Peyer's patch (tissue), 4 donors: ENCODE measurements around the gene SMIM31. TPM values are rescaled to one million over a fixed set of nuclear protein-coding genes. Genes with fewer than 3 reads are reported as not detected.

Experiments used
- DNase-seq, 3 donors: peaks; one replicate each; pipeline ENCODE4 v3.0.0-alpha.2; 2017 to 2019
- H3K27ac ChIP-seq, 4 donors: fragments of 200-600 bp; sonication (generic); one replicate each; pipeline ENCODE4 v1.5.1; 2016 to 2019
- H3K27me3 ChIP-seq, 2 donors: fragments of 200-600 bp; sonication (generic); one replicate each; pipeline ENCODE4 v1.5.1; 2019
- H3K36me3 ChIP-seq, 3 donors: fragments of 200-600 bp; sonication (generic); one replicate each; pipeline ENCODE4 v1.5.1; 2016 to 2019
- H3K4me1 ChIP-seq, 4 donors: fragments of 200-600 bp; sonication (generic); one replicate each; pipeline ENCODE4 v1.5.1; 2016 to 2019
- H3K4me3 ChIP-seq, 4 donors: fragments of 200-600 bp; sonication (generic); 1 replicate in 3 of 4; 2 replicates in 1 of 4; pipeline ENCODE4 v1.5.1; 2016 to 2019; ENCODE audit warnings: mild to moderate bottlenecking in 1 of 4
- H3K9me3 ChIP-seq, 4 donors: fragments of 200-600 bp; sonication (generic); one replicate each; pipeline ENCODE4 v1.5.1; 2016 to 2019; ENCODE audit warnings: mild to moderate bottlenecking in 1 of 4
- POLR2A ChIP-seq, 2 donors: fragments of 450-650 bp; IDR thresholded peaks; one replicate each; pipeline ENCODE4 v1.5.1; 2017; ENCODE audit warnings: antibody characterized with exemption in 2 of 2, mild to moderate bottlenecking in 2 of 2, moderate library complexity in 2 of 2
- total RNA-seq, 4 donors: library from RNA; depleted of rRNA; stranded (reverse); fragments of >200 nt; gene quantifications; one replicate each; pipeline ENCODE4 v1.1.0, GENCODE V29; 2016
- TF ChIP-seq, protein P1 (sequence below), 6 experiments: fragments of 450-650 bp in 4 of 6; fragments of 200-600 bp in 2 of 6; sonication (generic) in 1 of 6; IDR thresholded peaks; one replicate each; pipeline ENCODE4 v1.5.1; 2017 to 2019; ENCODE audit warnings: antibody characterized with exemption in 6 of 6, mild to moderate bottlenecking in 3 of 6, moderate library complexity in 1 of 6

Gene SMIM31
- total RNA-seq, 4 donors from 2014 or later = 6.6 to 17.3 (median 16.5) TPM

DNA sequence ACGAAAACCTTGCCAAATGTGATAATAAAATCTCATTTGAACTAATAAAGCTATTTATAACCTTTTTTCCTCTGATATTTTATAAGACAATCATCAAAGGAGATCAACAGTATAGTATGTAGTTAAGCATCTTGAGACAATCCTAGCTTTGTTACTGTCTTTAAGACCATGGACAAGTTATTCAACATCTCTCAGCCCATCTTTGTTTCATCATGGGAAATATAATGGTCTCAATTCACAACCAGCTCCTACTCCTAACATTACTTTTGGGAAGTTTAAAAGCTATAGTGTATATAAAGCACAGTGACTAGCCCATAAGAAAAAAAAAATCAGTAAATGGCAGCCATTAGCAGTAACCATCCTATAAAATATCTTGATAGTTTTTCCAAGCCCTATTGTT, 65.4 kb downstream of the SMIM31 start:
- no peak for DNase-seq

DNA sequence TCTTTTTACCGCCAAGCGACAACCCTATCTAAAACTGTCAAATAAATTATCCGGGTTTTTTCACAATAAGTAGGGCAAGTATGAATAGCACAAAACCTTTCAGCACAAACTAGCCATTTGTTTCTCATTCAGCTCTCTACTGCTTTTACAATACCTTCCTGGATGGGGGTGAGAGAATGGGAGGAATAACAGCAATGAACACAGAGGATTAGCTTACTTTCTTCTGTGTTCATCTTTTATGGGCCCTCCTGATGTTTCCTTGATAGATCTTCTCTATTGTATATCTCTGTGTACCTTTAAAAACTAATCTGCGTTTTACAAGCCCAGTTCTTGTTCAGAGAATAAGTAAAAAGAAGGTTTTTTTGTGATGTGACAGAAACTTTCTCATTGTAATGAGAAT, 67.8 kb downstream of the SMIM31 start:
- H3K9me3 ChIP-seq = no peaks in the 10 kb centered on the region
- H3K4me3 ChIP-seq = no peak overlapping the region
- no peak overlapping the region for H3K27ac ChIP-seq
- no peaks in the 10 kb centered on the region for H3K27me3 ChIP-seq
- no peaks in the 10 kb centered on the region for H3K4me1 ChIP-seq
- DNase-seq = no peak
- TF ChIP-seq POLR2A (IDR thresholded peaks at IDR 0.05) = no peak
- TF ChIP-seq, protein P1, sequence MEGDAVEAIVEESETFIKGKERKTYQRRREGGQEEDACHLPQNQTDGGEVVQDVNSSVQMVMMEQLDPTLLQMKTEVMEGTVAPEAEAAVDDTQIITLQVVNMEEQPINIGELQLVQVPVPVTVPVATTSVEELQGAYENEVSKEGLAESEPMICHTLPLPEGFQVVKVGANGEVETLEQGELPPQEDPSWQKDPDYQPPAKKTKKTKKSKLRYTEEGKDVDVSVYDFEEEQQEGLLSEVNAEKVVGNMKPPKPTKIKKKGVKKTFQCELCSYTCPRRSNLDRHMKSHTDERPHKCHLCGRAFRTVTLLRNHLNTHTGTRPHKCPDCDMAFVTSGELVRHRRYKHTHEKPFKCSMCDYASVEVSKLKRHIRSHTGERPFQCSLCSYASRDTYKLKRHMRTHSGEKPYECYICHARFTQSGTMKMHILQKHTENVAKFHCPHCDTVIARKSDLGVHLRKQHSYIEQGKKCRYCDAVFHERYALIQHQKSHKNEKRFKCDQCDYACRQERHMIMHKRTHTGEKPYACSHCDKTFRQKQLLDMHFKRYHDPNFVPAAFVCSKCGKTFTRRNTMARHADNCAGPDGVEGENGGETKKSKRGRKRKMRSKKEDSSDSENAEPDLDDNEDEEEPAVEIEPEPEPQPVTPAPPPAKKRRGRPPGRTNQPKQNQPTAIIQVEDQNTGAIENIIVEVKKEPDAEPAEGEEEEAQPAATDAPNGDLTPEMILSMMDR (IDR thresholded peaks at IDR 0.05) = no peak
- H3K36me3 ChIP-seq = no peaks in the 10 kb centered on the region

More for the DNA sequence above, 65.4 kb downstream of the SMIM31 start:
- Histone ChIP-seq H3K36me3 (no peaks in the 10 kb centered on the region), H3K4me3 (no peak overlapping the region), H3K27ac (no peak overlapping the region), H3K27me3 (no peaks in the 10 kb centered on the region), H3K4me1 (no peaks in the 10 kb centered on the region), H3K9me3 (no peaks in the 10 kb centered on the region)
- TF ChIP-seq, protein P1 (IDR thresholded peaks at IDR 0.05) = no peak
- no peak for TF ChIP-seq POLR2A (IDR thresholded peaks at IDR 0.05)

DNA sequence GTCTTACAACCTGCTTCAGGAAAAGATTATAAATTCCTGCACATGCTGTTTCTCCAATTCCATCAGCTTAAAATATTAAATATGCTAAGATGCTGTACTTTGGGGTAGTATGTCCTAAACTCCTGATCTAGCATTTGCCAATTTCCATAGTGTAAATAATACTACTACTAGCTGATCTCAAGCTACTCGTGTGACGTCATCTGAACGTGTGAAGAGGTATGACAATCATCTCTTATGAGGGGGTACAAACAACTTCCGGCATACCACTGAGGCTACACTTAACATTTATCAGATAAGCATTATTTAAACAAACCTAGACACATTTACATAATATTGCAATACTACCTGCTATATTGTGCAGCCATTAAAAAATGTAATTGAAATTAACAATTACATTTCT, 70.7 kb downstream of the SMIM31 start:
- Histone ChIP-seq H3K9me3 (no peaks in the 10 kb centered on the region), H3K36me3 (no peaks in the 10 kb centered on the region), H3K27ac (no peak overlapping the region), H3K27me3 (no peaks in the 10 kb centered on the region), H3K4me1 (no peaks in the 10 kb centered on the region), H3K4me3 (no peak overlapping the region)
- TF ChIP-seq, protein P1 (IDR thresholded peaks at IDR 0.05) = no peak
- no peak for TF ChIP-seq POLR2A (IDR thresholded peaks at IDR 0.05)
- DNase-seq = no peak

DNA sequence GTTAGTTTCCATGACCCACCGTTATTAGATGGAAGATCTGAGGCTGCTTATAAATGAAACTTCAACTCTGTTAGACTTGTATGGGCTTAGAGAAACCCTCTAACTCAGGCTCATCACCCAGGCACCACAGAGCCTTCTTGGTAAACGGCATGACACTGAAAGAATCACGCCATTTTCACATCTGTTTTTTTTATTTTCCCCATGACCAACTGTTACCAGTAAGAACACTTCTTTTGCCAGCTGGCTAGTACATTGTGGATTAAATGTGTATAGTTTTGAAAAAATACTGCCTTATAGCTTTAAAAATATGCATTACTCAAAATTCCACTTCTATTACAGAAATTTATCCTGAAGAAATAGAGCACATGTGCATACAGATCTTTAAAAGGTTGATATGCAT, 75.0 kb downstream of the SMIM31 start:
- Histone ChIP-seq H3K4me3 (no peak overlapping the region), H3K9me3 (no peaks in the 10 kb centered on the region), H3K4me1 (no peaks in the 10 kb centered on the region), H3K27me3 (no peaks in the 10 kb centered on the region), H3K27ac (no peak overlapping the region), H3K36me3 (no peaks in the 10 kb centered on the region)
- TF ChIP-seq, protein P1 (IDR thresholded peaks at IDR 0.05) = no peak
- TF ChIP-seq POLR2A (IDR thresholded peaks at IDR 0.05) = no peak
- no peak for DNase-seq

DNA sequence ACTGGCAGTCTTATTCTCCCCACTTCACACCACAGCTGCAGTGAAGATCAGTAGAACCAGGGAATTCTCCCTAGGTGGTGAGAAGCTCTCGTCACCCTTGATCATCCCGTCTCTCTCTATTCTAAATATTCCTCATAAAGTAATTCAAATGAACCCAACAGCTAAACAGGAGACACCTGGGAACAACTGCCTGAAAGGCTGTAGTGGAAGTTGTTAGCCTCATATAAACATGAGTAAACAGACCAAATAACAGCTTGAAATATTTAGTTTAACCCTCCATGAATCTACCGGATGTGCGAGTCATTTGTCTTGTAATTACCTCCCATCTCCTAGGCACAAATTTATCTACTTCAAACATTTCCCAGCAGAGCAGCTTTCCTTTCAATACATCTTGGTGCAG, 92.6 kb downstream of the SMIM31 start:
- Histone ChIP-seq H3K27me3 (no peaks in the 10 kb centered on the region), H3K4me1 (no peaks in the 10 kb centered on the region), H3K27ac (no peak overlapping the region), H3K4me3 (no peak overlapping the region), H3K9me3 (no peaks in the 10 kb centered on the region), H3K36me3 (no peaks in the 10 kb centered on the region)
- no peak for DNase-seq
- no peak for TF ChIP-seq POLR2A (IDR thresholded peaks at IDR 0.05)
- TF ChIP-seq, protein P1 (IDR thresholded peaks at IDR 0.05) = no peak

DNA sequence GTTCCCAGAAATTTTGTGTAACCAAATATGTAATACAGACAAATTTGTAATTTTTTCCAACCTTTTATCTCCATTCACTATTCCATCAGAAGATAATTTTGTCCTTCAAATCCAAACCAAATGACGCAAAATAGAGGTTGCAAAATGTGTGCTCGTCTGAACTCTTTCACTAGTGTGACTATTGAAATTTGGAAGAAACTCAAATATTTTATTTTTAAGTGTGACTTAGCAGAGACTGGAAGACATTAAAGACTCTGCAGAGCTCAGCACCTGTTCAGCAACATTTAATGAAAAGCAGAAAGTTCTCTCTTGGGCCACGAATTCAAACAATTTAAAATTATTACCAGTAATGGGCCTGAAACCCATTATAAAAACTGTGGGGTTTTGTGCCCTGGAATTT, 93.1 kb downstream of the SMIM31 start:
- TF ChIP-seq POLR2A (IDR thresholded peaks at IDR 0.05) = no peak
- TF ChIP-seq, protein P1 (IDR thresholded peaks at IDR 0.05) = no peak
- H3K27ac ChIP-seq = no peak overlapping the region
- no peaks in the 10 kb centered on the region for H3K27me3 ChIP-seq
- no peaks in the 10 kb centered on the region for H3K36me3 ChIP-seq
- DNase-seq = no peak
- H3K9me3 ChIP-seq = no peaks in the 10 kb centered on the region
- no peaks in the 10 kb centered on the region for H3K4me1 ChIP-seq
- H3K4me3 ChIP-seq = no peak overlapping the region
